Heart left ventricle (tissue), 13 donors: ENCODE data around the gene IMMP2L.

Experiments used
- POLR2A ChIP-seq, 2 donors: fragments of 450-650 bp; IDR thresholded peaks; one replicate each; pipeline ENCODE4 v1.6.1; 2017; ENCODE audit warnings: antibody characterized with exemption in 2 of 2, mild to moderate bottlenecking in 2 of 2, moderate library complexity in 2 of 2
- TF ChIP-seq, protein P1 (sequence below), 12 donors: fragments of 200-600 bp; sonication (generic) in 4 of 12; IDR thresholded peaks; one replicate each; pipeline versions ENCODE4 v1.5.0 to v1.8.0; 2018 to 2022; ENCODE audit warnings: antibody characterized with exemption in 12 of 12, mild to moderate bottlenecking in 5 of 12
- donor health status: ischemic (EF 13 %, LVEDD 7.1; RV severe dilation, severe dysfunction).
- donor health status: DM: no; HTN: yes; CAD: no.
- donor health status: DM: no; HTN: no; CAD: no.
- donor health status: ischemic (EF 25% LVEDD 6.9; RV normal size, moderate dysfunction).
- donor health status: ischemic (EF 25% LVEDD 5.7; RV mildly dilated, moderate dysfunction).
- donor health status: ischemic (EF 35%, LVEDD 5.7; RV mildly dilated, moderate dysfunction).
- donor health status: nonischemic (EF 11% LVEDD 7.7; RV severe dilation, severe dysfunction).
- donor health status: DM: yes; HTN: yes; CAD: no.
- donor health status: PGD.
- donor health status: ischemic (EF 29% LVEDD 5.4; RV normal size, mild dysfunction).
- donor health status: nonischemic (EF 23%, LVEDD 6.1; RV moderate dilation, normal function).

DNA sequence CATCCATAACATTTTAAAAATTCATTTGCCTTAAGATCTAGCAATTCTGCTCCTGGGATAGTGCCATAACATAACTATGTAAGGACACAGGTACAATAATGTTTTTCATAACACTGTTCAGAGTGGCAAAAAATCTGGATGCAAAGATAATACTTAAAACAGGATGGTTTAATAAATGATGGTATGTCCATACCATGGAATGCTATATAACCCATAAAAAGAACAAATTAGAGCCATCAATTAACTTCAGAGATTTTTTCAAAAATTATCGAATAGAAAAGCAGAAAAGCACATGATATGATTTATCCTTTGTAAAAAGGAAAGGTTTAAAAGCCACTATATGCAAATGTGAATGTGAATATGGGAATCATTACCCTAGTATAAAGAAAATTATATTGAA is 664.8 kb downstream of the IMMP2L start:
- TF ChIP-seq, protein P1, sequence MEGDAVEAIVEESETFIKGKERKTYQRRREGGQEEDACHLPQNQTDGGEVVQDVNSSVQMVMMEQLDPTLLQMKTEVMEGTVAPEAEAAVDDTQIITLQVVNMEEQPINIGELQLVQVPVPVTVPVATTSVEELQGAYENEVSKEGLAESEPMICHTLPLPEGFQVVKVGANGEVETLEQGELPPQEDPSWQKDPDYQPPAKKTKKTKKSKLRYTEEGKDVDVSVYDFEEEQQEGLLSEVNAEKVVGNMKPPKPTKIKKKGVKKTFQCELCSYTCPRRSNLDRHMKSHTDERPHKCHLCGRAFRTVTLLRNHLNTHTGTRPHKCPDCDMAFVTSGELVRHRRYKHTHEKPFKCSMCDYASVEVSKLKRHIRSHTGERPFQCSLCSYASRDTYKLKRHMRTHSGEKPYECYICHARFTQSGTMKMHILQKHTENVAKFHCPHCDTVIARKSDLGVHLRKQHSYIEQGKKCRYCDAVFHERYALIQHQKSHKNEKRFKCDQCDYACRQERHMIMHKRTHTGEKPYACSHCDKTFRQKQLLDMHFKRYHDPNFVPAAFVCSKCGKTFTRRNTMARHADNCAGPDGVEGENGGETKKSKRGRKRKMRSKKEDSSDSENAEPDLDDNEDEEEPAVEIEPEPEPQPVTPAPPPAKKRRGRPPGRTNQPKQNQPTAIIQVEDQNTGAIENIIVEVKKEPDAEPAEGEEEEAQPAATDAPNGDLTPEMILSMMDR (IDR thresholded peaks at IDR 0.05): no peak
- no peak for TF ChIP-seq POLR2A (IDR thresholded peaks at IDR 0.05)
